GM19328 (cell line): Measurements from ENCODE around the gene GLDN.
"Not testable (repeated sequence)": the region's sequence is repeated elsewhere in the genome, so short reads cannot be mapped to it uniquely, and the experiment has no call there.

Experiments used
- ATAC-seq: cut with Tn5 transposase; IDR thresholded peaks from one replicate; pipeline ENCODE4 v1.9.1; 2021; ENCODE audit warnings: mild to moderate bottlenecking, moderate library complexity; ENCODE audit not compliant: unreplicated experiment

GLDN gene

DNA sequence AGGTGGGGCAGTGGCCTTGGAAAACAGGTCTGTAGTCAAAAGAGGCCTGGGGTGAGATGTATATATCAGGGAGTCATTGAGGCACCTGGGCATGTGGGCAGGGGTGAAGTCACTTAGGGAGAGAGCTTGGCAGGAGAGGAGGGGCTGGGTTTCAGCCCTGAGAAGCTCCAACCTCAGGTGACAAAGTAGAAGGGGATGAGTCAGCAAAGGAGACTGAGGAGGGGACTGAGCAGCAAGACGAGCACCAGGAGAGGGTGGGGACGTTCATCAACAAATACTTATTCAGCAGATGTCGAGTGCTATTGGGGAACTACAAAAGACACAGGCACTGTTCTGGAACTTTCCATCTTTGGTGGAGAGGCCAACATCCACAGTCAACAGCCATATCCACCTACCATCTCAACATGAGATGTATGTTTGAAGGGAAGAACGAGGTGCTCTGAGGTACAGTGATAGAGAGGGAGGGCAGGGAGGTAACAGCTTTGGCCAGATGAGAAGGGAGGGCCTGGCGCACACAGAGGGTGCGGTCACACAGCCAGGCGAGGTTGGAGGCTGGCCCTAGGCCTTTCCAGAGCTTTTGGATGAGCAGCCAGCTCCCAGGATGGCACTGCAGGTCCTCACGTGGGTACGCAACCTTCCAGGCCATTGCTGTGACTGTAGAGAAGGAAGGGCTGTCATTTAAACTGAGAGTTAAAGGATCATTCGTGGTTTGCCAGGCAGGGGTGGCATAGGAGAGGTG is 45.7 kb downstream of the GLDN start:
- no peak for ATAC-seq

- no peak for ATAC-seq
Observed at GRCh38 chr15:51387699-51388041, 46.2 kb downstream of the GLDN start.

- no peak for ATAC-seq
Observed at GRCh38 chr15:51388726-51389125, 47.3 kb downstream of the GLDN start.

DNA sequence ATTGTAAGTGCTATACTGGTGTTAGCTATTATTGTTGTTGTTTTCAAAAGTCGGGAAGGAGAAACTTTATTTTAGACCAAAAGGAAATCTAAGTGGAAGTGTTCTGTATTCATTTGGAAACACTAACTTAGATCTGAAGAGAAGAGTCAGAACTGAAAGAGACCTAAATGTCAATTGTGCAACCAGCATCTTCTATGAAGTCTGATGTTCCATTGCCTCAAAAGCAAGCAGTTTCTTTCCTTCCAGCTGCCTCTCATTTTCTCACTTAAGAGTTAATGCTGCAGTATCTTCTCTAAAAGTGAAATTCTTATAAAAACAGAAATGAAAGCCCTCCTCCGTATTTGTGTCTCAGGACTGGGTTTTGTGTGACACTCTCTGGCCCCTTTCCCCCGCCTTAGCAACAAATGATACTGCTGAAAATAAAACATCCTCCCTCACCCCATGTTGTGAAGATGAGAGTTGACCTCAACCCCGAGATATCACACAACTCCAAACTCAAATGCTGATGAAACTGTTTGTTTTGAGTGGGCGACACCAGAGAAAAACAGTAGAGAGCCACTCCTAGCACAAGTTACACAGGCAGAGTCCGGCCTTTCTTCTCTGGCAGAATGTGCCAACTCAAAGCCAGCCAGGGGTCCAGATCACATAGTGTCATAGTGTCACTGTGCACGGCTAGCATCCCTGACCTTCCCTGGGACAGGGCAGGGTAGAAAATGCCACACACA is 48.9 kb downstream of the GLDN start:
- ATAC-seq: no peak

GRCh38 chr15:51390966-51391422 is 49.5 kb downstream of the GLDN start:
- ATAC-seq: no peak

DNA sequence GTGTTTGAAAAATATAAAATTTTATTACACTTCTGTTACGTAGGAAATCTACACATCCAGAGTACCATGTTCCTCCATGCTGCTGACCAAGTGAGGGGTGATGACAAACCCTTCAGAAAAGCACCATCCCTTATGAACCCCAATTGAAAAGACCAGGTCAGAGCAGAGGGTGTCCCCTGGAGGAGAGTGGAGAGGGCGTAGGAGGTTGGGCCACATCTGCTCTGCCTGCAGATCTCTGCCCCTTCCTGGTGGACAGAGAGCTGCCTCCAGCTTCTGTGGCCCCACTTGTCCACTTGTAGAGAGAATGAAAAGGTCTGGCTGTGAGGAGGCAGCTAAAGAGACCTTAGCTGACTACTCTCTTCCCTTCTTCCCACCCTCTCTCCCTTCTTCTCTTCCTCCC is 55.5 kb downstream of the GLDN start:
- no peak for ATAC-seq

DNA sequence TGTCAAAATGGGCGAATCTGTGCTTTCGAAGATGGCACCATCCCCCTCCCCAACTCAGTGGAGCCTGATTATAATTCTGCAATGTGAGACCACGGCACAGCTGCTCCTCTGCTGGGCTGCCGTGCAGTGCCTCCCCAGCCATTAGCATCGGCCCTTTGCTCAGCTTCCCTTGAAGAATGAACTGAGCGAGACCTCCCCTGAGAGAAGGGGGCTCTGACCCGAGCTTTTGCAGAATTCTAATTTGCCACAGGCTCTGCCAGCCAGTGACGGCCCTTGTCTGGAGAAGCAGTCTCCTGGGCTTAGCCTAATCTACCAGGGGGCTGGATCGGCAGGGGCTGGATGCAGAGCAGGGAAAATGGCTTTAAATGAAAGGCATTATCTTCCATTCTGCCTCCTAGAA is 57.2 kb downstream of the GLDN start:
- ATAC-seq: no peak

GRCh38 chr15:51401051-51401780 is 59.8 kb downstream of the GLDN start:
- no peak for ATAC-seq

- no peak for ATAC-seq
Observed at GRCh38 chr15:51401872-51402517, 60.5 kb downstream of the GLDN start.

DNA sequence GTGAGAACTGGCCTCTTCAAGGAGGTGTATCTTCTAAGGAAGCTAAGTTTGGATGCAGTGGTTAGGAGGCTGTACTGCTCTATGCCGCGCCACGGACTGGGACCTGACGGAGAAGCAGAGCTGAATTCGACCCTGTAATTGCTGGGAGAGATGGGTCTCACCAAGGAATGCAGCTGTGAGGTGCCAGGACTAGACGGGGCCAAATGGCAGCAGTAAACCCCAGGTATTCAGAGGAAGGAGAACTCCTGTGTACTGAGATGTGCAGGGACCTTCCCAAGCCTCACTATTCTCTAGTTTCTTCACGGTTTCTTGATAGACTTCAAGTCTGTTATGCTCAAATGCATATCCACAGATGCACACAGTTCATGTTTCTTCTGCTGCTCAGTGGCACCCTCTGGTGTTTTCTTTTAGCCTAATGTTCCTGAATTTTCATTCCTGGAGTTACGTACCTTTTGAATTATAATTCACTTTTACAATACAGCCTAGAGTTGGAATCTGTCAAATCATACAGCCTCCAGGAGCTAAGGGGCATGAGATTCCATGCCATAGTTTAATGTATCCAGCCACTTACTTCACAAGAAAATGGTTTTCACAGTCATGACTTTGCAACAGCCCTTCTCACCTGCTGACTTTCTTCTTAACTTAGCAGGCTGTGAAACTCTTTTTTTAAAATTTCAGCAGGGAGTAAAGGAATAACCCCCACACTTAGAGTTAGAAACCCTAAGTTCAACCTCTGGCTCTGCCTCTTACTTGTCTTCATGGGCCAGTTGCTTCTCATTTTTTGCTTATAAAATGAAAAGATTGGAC is 61.8 kb downstream of the GLDN start:
- ATAC-seq: no peak

- ATAC-seq: no peak
Observed at GRCh38 chr15:51403946-51404695, 62.7 kb downstream of the GLDN start.

DNA sequence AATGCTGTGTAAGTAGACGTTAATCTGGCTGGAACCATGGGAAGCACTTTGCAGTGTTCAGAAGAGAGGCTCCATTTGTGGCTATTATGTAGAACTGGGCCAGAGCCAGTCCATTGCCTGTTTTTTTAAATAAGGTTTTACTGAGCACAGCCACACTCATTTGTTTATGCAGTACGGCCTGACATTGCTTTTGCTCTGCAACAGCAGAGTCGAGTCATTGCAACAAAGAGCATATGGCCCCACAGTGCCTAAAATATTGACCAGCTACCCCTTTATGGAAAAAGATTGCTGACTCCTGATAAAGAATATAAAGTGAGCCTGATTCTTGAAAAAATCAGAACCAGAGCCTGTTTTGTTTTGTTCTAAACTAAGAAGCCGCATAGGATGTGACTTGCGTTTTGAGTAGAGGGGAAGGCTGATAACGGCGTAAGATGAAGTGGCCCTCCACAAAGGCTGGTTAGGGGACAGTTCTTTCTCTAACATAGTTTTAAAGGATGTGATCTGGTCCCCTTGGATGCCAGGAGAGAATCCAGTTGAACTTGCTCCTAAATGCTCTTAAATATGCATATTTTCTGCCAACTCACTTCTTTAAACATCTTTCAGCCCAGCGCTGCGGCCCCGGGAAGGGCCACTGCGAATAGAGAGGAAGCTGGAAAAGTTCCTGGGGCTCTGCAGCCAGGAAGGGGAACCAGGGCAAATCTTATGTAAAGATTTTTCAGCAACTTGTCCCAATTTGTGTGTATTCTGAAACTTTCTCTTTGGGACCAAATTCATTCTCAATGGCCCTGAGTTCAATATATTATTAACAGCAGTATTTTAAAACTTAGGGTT is 64.5 kb downstream of the GLDN start:
- ATAC-seq: no peak

GRCh38 chr15:51414256-51414860 is 72.9 kb downstream of the GLDN start:
- no peak for ATAC-seq

DNA sequence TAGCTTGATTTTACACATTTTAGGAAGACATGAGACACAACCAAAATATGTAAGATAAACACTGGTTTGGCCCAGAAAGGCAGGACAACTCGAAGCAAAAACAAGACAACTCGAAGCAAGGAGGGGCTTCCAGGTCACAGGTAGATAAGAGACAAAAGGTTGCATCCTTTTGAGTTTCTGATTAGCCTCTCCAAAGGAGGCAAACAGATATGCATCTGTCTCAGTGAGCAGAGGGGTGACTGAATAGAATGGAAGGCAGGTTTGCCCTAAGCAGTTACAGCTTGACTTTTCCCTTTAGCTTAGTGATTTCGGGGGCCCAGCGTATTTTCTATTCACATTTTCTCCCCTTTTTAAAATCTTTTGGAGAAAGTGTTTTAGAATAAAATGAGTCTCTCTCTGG is 74.7 kb downstream of the GLDN start:
- no peak for ATAC-seq

GRCh38 chr15:51423040-51423439 is 81.6 kb downstream of the GLDN start:
- ATAC-seq: not testable (repeated sequence)

GRCh38 chr15:51424780-51425179 is 83.3 kb downstream of the GLDN start:
- no peak for ATAC-seq

GRCh38 chr15:51425517-51426040 is 84.1 kb downstream of the GLDN start:
- ATAC-seq: no peak

DNA sequence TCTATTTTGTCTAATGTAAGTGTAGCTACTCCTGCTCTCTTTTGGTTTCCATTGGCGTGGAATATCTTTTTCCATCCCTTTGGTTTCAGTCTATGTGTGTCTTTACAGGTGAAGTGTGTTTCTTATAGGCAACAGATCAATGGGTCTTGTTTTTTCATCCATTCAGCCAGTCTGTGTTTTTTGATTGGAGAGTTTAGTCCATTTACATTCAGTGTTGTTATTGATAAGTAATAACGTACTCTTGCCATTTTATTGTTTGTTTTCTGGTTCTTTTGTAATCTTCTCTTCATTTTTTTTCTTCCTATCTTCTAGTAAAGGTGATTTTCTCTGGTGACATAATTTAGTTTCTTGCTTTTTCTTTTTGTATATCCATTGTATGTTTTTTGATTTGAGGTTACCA is 97.1 kb downstream of the GLDN start:
- no peak for ATAC-seq
